ENCODE measurements around the gene SMAD7.

GRCh38 chr18:48888773-48889080, 62.0 kb downstream of the SMAD7 start:
- TF ChIP-seq CTCF (IDR thresholded peaks at IDR 0.05) (no peak), EP300 (IDR thresholded peaks at IDR 0.05) (no peak), POLR2AphosphoS5 (IDR thresholded peaks at IDR 0.05) (no peak)

Data from esophagus muscularis mucosa (tissue), 4 donors.